H1 (cell line): ENCODE measurements around the gene ADPRHL1. TPM values are rescaled to one million over a fixed set of nuclear protein-coding genes. Genes with fewer than 3 reads are reported as not detected.

Source experiments
- JUND ChIP-seq: IDR thresholded peaks from 2 replicates; pipeline ENCODE4 v1.6.1; 2011; ENCODE audit warnings: mild to moderate bottlenecking, improper control_type of control experiment, low read length
- polyA plus RNA-seq, 7 experiments: library from polyadenylated mRNA; depleted of rRNA in 3 of 7; stranded (reverse) in 5 of 7; unstranded in 2 of 7; fragments of >200 nt in 5 of 7; fragments of 200-250 nt in 2 of 7; gene quantifications; 1 replicate in 5 of 7; 2 replicates in 1 of 7; 4 replicates in 1 of 7; pipeline versions ENCODE4 v1.2.1 to v1.2.3, GENCODE V29; 2011 to 2013; ENCODE audit warnings: missing spikeins in 2 of 7, mixed read lengths in 2 of 7
- total RNA-seq: library from RNA; stranded (reverse); fragmentation: NEBNext Ultra II Directional; extraction: Animal tissue kit (Norgen Biotek cat#: 25700); gene quantifications from 2 replicates; pipeline ENCODE4 v1.2.1, GENCODE V29; 2021

Gene ADPRHL1
- total and polyA plus RNA-seq, 2 of the 8 experiments (the other 6 are each of a cell fraction or from before 2014, with no cell fraction given) = 0.74 to 1.7 TPM

- TF ChIP-seq JUND = no peak
Observed at GRCh38 chr13:113431171-113431570, 22.1 kb downstream of the ADPRHL1 start (continued).
